ENCODE measurements around the gene EHF. TPM values are rescaled to one million over a fixed set of nuclear protein-coding genes. Genes with fewer than 3 reads are reported as not detected.

The EHF gene
- polyA plus RNA-seq, 1 of the 3 experiments (the other 2 are of a cell fraction), result not detected

DNA sequence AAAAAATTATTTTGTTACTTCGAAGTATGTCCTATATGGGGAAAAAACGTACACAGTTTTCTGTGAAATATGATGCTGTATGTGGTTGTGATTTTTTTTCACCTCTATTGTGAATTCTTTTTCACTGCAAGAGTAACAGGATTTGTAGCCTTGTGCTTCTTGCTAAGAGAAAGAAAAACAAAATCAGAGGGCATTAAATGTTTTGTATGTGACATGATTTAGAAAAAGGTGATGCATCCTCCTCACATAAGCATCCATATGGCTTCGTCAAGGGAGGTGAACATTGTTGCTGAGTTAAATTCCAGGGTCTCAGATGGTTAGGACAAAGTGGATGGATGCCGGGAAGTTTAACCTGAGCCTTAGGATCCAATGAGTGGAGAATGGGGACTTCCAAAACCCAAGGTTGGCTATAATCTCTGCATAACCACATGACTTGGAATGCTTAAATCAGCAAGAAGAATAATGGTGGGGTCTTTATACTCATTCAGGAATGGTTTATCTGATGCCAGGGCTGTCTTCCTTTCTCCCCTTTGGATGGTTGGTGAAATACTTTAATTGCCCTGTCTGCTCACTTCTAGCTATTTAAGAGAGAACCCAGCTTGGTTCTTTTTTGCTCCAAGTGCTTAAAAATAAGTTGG, 38.3 kb downstream of the EHF start:
- H3K27me3 ChIP-seq (ENCODE audit: insufficient read depth), result no peaks in the 10 kb centered on the region; the same call in 1 of the 2 replicates
- H3K9ac ChIP-seq, result no peak overlapping the region
- H3K36me3 ChIP-seq (replicated peaks in 1 of 2; ENCODE audit: control insufficient read depth in 1 of 2, insufficient read depth in 2 of 2, low read length in 1 of 2), result no peaks in the 10 kb centered on the region
- H4K20me1 ChIP-seq (ENCODE audit: insufficient read depth), result no peaks in the 10 kb centered on the region
- ChIA-PET CTCF (interaction anchor here (0.7 kb wide), 1 partner anchor 19 kb away, joined by 3 read pairs; no protein-coding TSS in a partner anchor), POLR2A (no interaction called here)
- H3K4me1 ChIP-seq (ENCODE audit: control insufficient read depth in 1 of 2, insufficient read depth in 2 of 2, low read depth in 1 of 2, low read length in 1 of 2), result peaks cover 0 to 9% of the 10 kb centered on the region in 2 experiments; a peak in 1 of 4 replicates
- H3K27ac ChIP-seq (ENCODE audit: low read depth in 2 of 2, low read length in 1 of 2), result no peak overlapping the region
- TF ChIP-seq MEF2A (IDR thresholded peaks at IDR 0.05; ENCODE audit: borderline replicate concordance, low read depth), result no peak
- TF ChIP-seq, protein P1, sequence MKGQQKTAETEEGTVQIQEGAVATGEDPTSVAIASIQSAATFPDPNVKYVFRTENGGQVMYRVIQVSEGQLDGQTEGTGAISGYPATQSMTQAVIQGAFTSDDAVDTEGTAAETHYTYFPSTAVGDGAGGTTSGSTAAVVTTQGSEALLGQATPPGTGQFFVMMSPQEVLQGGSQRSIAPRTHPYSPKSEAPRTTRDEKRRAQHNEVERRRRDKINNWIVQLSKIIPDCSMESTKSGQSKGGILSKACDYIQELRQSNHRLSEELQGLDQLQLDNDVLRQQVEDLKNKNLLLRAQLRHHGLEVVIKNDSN (IDR thresholded peaks at IDR 0.05; ENCODE audit: borderline replicate concordance, low read depth), result no peak
- TF ChIP-seq ELF1 (IDR thresholded peaks at IDR 0.05), result no peak
- no peak for TF ChIP-seq EP300 (IDR thresholded peaks at IDR 0.05; ENCODE audit: borderline replicate concordance in 1 of 2, low read depth in 1 of 2, low read length in 1 of 2)
- no peak for TF ChIP-seq RXRA (IDR thresholded peaks at IDR 0.05; ENCODE audit: borderline replicate concordance, low read depth)
- TF ChIP-seq, protein P2, sequence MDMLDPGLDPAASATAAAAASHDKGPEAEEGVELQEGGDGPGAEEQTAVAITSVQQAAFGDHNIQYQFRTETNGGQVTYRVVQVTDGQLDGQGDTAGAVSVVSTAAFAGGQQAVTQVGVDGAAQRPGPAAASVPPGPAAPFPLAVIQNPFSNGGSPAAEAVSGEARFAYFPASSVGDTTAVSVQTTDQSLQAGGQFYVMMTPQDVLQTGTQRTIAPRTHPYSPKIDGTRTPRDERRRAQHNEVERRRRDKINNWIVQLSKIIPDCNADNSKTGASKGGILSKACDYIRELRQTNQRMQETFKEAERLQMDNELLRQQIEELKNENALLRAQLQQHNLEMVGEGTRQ (IDR thresholded peaks at IDR 0.05; ENCODE audit: borderline replicate concordance, low read depth, low read length), result no peak
- TF ChIP-seq SIN3A (IDR thresholded peaks at IDR 0.05; ENCODE audit: borderline replicate concordance, low read depth, low read length), result no peak
- H2AFZ ChIP-seq (ENCODE audit: low read depth), result no peak overlapping the region
- WGBS (ENCODE audit: low lambda C conversion rate), result 48% methylated on average over 4 of the region's 4 CpGs
- no peaks in the 10 kb centered on the region for H3K9me3 ChIP-seq
- no peaks in the 10 kb centered on the region for H3K79me2 ChIP-seq (ENCODE audit: insufficient read depth)
- H3F3A ChIP-seq (replicated peaks; ENCODE audit: insufficient read depth), result no peaks in the 10 kb centered on the region
- DNase-seq, result no peak
- H3K9me2 ChIP-seq, result no peaks in the 10 kb centered on the region; the same call in 1 of the 2 replicates
- no peak overlapping the region for H3K4me2 ChIP-seq
- H3K4me3 ChIP-seq (ENCODE audit: low read depth in 2 of 2, low read length in 1 of 2), result no peak overlapping the region

DNA sequence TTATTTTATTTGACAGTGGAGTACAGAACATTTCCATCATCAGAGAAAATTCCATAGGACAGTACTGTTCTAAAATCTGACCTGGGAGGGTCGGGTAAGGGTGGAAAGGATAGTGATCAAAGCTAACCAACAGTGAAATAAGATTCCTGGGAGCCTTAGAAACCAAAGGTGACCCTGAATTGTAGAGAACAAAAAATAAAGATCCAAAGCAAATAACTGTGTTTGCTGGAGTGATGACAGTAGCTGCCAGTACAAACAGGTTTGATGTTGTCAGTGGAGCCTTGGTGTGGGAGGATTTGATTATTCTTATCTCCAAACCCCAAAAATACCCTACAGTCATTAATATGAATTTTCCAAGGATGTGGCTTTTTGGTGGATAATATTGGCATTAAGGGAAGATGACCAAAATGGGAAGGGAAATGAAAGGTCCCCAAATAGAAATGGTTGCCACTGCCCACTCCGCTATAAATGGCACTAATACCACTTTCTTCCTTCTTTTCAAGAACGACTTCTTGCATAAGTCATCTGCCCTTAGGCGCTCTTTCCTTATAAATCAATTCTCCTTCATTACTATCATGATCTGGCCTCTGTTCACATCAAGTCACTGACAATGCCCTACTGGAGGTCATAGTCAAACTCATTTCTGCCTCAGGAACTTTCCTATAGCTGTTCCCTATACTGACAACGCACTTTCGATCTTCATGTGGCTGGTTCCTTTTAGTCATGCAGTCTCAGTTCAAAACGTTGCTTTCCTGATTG, 44.4 kb downstream of the EHF start:
- H3K79me2 ChIP-seq (ENCODE audit: insufficient read depth), result no peaks in the 10 kb centered on the region
- DNase-seq, result no peak
- CTCF ChIA-PET, result interaction anchor here (1.3 to 1.6 kb wide), 2 partner anchors 10 to 152 kb away, joined by 3 to 4 read pairs; partner anchors contain the start of gene ELF5
- POLR2A ChIA-PET, result no interaction called here
- no peak overlapping the region for H3K9ac ChIP-seq
- no peak overlapping the region for H3K4me2 ChIP-seq
- H3K4me3 ChIP-seq (ENCODE audit: low read depth in 2 of 2, low read length in 1 of 2), result no peak overlapping the region
- WGBS (ENCODE audit: low lambda C conversion rate), result 48% methylated on average over 7 of the region's 7 CpGs
- H3K4me1 ChIP-seq (ENCODE audit: control insufficient read depth in 1 of 2, insufficient read depth in 2 of 2, low read depth in 1 of 2, low read length in 1 of 2), result no peaks in the 10 kb centered on the region
- H3K27ac ChIP-seq (ENCODE audit: low read depth in 2 of 2, low read length in 1 of 2), result no peak overlapping the region
- H3K9me2 ChIP-seq, result no peaks in the 10 kb centered on the region; the same call in 1 of the 2 replicates
- no peaks in the 10 kb centered on the region for H3K9me3 ChIP-seq
- H3K36me3 ChIP-seq (replicated peaks in 1 of 2; ENCODE audit: control insufficient read depth in 1 of 2, insufficient read depth in 2 of 2, low read length in 1 of 2), result no peaks in the 10 kb centered on the region
- H2AFZ ChIP-seq (ENCODE audit: low read depth), result no peak overlapping the region
- TF ChIP-seq RFX5 (IDR thresholded peaks at IDR 0.05; ENCODE audit: low read length), result no peak
- no peak for TF ChIP-seq YY1 (IDR thresholded peaks at IDR 0.05; ENCODE audit: low read depth)
- TF ChIP-seq CHD2 (IDR thresholded peaks at IDR 0.05; ENCODE audit: low read length, partially characterized antibody), result no peak
- TF ChIP-seq ELF1 (IDR thresholded peaks at IDR 0.05), result no peak
- no peak for TF ChIP-seq EZH2phosphoT487 (IDR thresholded peaks at IDR 0.05; ENCODE audit: borderline replicate concordance, low read depth)
- TF ChIP-seq POLR2AphosphoS5 (IDR thresholded peaks at IDR 0.05; ENCODE audit: low read depth, low read length), result no peak
- no peak for TF ChIP-seq RAD21 (IDR thresholded peaks at IDR 0.05; ENCODE audit: low read length)
- TF ChIP-seq, protein P3, sequence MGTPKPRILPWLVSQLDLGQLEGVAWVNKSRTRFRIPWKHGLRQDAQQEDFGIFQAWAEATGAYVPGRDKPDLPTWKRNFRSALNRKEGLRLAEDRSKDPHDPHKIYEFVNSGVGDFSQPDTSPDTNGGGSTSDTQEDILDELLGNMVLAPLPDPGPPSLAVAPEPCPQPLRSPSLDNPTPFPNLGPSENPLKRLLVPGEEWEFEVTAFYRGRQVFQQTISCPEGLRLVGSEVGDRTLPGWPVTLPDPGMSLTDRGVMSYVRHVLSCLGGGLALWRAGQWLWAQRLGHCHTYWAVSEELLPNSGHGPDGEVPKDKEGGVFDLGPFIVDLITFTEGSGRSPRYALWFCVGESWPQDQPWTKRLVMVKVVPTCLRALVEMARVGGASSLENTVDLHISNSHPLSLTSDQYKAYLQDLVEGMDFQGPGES (IDR thresholded peaks at IDR 0.05; ENCODE audit: low read depth, low read length), result no peak
- no peak for TF ChIP-seq FOXM1 (IDR thresholded peaks at IDR 0.05; ENCODE audit: low read depth)
- H4K20me1 ChIP-seq (ENCODE audit: insufficient read depth), result no peaks in the 10 kb centered on the region
- H3K27me3 ChIP-seq (ENCODE audit: insufficient read depth), result peaks cover 5% of the 10 kb centered on the region
- no peaks in the 10 kb centered on the region for H3F3A ChIP-seq (replicated peaks; ENCODE audit: insufficient read depth)

All from SK-N-SH (cell line).